CD4-positive, alpha-beta T cell treated with Interleukin-15 for 1 hour (primary cell): ENCODE results near the gene HADHA.

Experiments
- DNase-seq: peaks from one replicate; pipeline ENCODE4 v3.0.0-alpha.2; 2020

Gene HADHA

DNA sequence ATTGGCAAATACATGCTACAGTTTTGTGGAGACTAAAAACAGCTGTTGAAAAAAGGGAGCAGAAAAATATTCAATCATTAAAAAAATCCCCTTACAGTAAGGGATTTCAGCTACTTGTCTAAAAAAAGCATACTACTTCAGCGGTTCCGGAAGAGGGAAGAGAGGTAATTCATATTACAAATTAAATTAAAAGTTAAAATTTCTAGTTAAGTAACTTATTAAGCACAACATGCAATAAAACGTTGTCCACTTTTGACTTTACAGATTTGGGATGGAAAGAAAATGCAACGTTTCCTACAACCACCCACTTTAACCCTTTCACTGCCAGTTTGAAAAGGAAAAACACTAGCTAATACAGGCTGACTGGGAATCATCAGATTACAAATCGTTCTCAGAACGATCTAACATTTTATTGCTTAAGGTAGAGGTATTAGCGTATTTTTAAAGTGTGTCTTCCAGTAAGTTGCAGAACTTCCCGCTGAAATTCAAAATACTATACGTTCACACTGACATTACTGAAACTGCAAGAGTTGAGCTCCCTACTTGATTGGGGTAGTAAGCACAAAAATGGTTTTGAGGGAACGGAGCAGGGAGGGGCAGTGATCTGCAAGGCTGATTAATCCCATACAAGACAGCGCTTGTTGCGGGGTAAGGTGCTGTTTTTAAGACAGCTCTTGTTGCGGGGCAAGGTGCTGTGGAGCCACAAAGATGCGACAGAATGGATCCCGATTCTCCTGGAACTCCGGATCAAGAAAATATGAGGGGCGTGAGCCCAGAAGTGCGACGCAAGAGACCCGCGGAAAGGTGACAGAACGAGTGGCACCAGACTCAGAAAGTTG, 743 bp downstream of the HADHA start:
- DNase-seq: no peak

DNA sequence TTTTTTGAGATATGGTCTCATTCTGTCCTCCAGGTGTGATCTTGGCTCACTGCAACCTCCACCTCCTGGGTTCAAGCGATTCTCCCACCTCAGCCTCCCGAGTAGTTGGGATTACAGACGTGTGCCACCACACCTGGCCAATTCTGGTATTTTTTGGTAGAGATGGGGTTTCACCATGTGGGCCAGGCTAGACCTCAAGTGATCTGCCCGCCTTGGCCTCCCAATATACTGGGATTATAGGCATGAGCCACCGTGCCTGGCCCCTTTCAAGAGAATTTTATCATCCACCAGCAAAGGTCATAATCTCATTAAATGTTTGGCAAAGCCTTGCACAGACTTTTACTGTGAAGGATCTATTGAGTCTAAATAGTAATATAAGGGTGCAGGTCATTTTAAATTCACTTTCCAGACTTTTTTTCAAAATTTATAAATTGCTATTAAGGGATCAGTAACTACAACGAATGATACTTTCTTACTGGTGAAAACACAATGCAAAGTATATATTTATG, 2.5 kb downstream of the HADHA start:
- DNase-seq: no peak

DNA sequence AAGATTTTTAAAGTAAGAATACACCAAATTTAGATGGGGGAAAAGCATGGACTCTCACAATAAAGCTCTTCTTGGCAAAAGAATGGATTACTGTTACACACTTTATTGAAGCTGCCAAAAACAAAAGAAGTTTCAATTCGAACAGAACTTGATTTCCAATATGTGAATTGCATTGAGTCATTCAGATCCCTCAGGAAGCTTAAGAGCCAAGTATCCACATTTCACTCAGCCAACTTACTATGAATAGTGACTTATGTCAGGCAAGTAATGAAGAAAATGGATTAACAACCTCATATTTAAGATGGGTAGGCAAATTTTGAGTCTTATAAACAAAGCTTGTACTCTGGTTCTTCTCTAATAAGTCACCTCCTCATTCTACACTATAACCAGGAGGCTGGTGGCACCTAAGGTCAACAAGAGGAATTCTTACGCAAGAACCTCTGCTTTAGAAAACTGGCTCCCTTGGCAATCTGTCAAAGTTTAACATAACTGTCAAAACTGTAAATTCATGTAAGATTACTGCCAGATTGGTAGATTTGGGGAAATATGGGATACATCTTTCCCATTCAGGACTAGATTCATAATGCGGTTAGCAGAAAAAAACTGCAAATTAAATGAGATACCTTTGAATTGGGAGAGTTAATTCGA, 6.0 kb downstream of the HADHA start:
- DNase-seq: no peak

DNA sequence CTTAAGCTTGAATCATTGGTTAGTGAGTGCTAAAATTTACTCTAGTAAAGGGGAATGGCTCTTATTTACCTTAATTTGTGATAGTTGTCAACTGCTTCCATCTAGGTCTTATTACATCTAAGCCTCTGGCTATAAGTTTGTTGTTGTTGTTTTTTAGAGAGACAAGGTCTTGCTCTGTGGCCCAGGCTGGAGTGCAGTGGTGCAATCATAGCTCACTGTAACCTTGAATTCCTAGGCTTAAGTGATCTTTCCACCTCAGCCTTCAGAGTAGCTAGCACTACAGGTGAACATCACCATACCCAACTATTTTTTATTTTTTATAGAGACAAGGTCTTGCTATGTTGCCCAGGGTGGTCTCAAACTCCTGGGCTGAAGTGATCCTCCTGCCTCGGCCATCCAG, 6.6 kb downstream of the HADHA start:
- no peak for DNase-seq

DNA sequence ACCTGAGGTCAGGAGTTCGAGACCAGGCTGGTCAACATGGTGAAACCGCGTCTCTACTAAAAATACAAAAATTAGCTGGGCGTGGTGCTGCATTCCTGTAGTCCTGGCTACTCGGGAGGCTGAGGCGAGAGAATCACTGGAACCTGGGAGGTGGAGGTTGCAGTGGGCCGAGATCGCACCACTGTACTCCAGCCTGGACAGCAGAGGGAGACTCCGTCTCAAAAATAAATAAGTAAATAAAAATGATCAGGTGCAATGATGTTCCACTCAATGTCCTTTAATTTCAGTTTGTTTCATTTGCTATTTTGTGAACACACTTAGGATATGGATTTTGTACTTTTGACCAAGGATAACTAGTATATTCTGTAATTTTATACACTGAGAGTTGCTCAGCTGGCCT, 9.3 kb downstream of the HADHA start:
- DNase-seq: no peak

GRCh38 chr2:26230806-26231205, 13.6 kb downstream of the HADHA start:
- DNase-seq: no peak

DNA sequence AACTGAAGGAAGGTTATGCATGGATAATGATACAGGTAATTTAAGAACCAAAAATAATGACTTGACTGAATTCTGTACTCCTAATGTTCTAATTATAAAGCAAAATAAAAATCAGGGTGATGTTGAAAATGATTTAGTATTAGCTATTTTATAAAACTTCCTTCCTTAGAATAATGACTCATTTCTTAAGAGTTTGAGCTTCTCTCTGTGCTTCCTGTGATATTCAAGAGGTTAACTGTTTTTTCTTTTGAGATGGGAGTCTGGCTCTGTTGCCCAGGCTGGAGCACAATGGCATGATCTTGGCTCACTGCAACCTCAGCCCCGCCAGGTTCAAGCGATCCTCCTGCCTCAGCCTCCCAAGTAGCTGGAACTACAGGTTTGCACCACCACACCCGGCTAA, 14.8 kb downstream of the HADHA start:
- DNase-seq: no peak

GRCh38 chr2:26224095-26224494, 20.3 kb downstream of the HADHA start:
- no peak for DNase-seq

GRCh38 chr2:26223018-26223417, 21.4 kb downstream of the HADHA start:
- DNase-seq: no peak

DNA sequence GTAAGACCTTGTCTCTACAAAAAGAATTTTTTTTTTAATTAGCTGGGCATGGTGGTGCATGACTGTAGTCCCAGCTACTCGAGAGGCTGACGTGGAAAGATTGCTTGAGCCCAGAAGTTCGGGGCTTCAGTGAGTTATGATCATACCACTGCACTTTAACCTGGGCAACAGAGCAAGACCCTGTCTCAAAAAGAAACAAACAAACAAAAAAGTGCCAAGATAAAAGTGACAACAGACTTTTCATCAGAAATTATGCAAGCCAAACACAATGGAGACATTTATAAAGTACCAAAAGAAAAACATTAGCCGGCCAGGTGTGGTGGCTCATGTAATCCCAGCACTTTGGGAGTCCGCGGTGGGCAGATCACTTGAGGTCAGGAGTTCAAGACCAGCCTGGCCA, 26.7 kb downstream of the HADHA start:
- DNase-seq: no peak

DNA sequence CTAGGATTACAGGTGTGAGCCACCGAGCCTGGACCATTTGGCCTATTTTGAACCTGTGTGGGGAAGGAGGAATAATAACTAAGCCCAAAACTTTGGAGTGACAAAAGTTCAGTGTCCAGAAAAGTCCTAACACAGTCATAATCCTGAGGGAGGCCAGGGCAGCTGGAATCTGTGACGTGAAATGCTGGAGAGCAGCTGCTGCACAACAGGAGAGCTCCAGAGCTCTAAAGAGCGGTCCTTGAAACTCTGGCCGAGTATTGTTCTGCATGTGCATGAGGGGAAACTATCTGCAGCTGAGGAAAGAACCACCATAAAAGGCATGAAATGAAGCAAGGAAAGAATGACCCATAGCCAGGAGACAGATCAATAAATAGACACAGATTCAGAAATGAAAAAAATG, 27.8 kb downstream of the HADHA start:
- DNase-seq: no peak

DNA sequence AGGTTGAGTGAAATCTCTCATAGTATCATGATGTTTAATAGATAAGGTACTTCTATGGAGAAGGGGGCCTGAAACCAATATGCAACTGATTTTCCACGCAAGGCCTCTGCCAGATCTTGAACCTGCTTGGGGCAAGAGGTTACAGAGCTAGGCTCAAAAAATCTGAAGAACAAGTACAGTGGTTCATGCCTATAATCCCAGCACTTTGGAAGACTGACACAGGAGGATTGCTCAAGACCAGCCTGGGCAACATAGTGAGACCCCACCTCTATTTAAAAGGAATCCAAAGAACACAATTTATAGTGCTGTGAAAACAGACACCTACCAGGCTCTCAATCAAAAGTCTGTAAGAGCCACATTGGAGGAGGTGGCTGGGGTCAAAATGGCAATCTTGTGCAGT, 28.6 kb downstream of the HADHA start:
- DNase-seq: no peak

- no peak for DNase-seq
Measured at GRCh38 chr2:26214759-26215158, 29.7 kb downstream of the HADHA start.

DNA sequence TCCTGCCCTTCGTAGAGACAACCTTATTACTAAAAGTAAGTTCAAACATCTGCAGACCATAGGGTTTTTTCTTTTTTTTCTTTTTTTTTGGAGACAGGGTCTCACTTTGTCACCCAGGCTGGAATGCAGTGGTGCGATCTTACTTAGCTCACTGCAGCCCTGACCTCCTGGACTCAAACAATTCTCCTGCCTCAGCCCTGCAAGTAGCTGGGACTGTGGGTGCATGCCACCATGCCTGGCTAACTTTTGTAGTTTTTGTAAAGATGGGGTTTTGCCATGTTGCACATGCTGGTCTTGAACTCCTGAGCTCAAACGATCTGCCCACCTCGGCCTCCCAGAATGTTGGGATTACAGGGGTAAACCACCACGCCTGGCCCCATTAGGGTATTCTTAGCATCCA, 32.4 kb downstream of the HADHA start:
- DNase-seq: no peak

DNA sequence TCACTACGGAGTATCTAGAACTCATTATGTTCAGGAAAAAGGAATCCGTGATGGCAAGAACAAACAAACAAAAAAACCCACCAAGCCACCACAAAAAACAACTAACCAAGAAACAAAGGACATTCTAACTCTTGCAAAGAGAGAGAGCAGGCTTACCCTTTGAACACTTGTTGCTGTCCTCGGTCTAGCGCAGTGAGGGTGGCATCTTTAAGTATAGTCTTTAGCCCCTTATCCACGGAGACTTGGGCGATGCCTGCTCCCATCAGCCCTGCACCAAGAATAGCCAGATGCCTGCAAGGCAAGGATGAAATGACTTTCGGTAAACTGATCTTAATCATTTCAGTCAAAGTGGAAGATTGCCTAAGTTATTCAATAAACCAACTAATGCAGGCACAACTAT, 40.5 kb downstream of the HADHA start:
- DNase-seq: no peak

- DNase-seq: no peak
Measured at GRCh38 chr2:26202981-26203490, 41.4 kb downstream of the HADHA start.

GRCh38 chr2:26197516-26197915, 46.9 kb downstream of the HADHA start:
- DNase-seq: no peak

GRCh38 chr2:26196683-26197418, 47.6 kb downstream of the HADHA start:
- DNase-seq: no peak

DNA sequence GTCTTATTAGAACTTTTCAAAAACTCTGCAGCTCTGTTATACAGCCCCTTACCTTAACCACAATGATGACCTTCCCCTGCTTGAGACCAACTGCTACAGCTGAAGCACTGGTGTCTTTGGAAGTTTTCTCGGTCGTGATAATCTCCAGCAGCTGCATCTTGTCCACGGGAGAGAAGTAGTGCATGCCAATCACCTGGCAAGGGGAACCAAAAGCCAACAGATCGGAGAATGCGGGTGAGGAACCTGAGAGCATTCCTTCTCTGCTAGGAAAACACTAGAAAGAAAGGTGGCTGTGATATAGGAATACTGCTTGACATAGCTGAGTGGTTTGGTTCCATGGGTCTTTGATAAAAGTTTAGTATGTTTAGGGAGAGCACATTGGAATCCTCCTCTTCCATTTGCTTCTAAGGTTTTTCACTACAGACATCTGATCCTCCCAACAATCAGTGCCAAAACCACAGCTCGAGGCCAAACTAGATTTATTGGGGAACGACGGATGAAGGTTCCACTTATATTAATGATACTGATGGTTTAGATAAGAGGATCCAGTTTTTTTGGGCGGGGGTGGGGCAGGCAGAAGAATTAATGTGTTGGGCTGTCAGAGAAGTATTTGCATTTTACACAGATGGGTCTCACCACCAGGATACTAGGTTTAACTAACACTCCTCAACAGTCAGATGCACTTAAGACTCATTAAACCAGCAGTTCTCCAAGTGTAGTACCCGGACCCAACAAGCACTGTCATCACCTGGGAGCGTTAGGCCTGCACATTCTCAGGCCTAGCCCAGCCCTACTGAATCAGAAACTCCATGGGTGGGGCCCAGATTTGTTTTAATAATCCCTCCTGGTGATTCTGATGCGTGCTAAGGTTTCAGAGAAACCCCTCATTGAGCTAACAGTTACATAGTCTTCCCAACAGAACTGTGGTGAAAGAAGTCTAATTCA, 49.1 kb downstream of the HADHA start:
- DNase-seq: no peak

GRCh38 chr2:26193578-26194231, 50.7 kb downstream of the HADHA start:
- DNase-seq: no peak

DNA sequence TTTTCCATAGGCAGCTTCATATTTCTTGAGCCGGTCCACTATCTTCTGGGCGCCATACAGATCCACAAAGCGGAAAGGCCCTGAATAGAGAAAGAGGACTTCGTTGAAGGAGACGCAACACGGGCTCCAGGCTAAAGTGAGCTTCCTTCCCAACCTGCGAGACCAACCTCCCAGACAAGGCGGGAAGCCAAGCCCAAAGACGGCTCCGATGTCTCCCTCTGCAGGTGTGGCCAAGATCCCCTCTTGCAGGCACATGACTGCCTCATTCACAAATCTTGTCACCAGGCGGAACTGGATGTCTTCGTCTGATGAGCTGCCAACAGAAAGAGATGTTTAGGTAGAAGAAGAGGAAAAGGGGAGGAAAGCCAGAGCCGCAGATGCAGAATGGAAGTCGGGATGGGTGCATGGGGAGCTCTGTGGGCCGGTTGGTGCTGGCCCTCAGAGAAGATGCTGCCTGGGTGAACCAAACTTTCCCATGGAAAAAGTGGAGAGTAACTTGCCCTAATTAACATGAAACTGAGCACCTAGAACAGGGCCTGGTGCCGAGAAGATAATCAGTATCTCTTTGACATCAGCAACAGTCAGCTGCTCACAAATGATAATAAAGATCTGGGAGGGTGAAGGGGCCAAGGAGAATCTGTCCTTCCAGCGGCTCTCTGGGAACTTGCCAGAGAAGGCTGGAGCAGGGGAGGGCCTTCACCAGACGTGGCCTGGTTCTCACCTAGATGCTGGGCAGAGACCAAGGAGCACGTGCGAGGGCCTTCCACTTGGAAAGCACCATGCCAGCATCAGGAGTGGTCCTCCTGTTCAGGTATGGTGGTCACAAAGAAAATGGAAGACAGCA, 52.9 kb downstream of the HADHA start:
- DNase-seq: no peak
